ENCODE results near the gene ACTL10.
"Not testable (repeated sequence)": the region's sequence is repeated elsewhere in the genome, so short reads cannot be mapped to it uniquely, and the experiment has no call there.

The ACTL10 gene

GRCh38 chr20:33689973-33690372 lies 23.2 kb downstream of the ACTL10 start:
- TF ChIP-seq CTCF (IDR thresholded peaks at IDR 0.05; ENCODE audit: borderline replicate concordance, insufficient read depth, low read depth, low read length), result no peak
- no peak overlapping the region for H3K4me3 ChIP-seq (ENCODE audit: low read depth, low read length)

DNA sequence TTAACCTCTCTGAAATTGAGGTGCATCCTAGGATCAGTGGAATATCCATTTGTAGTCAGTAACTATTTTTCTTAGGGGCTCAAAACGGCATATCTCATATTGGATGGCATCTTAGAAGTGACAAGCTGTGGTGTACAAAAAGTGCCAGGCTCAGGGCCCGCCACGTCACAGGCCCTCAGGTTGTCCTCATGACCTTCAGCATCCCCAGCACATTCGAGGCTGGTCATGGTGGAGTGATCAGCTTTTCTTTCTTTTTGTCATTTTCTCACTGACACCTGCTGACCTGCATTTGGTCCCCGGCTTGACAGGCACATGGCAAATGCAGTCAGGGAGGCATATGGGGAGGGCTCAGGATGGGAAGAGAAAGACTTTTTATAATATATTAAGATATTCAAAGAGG lies 26.5 kb downstream of the ACTL10 start:
- TF ChIP-seq CTCF (IDR thresholded peaks at IDR 0.05; ENCODE audit: borderline replicate concordance, insufficient read depth, low read depth, low read length), result no peak
- H3K4me3 ChIP-seq (ENCODE audit: low read depth, low read length), result no peak overlapping the region

DNA sequence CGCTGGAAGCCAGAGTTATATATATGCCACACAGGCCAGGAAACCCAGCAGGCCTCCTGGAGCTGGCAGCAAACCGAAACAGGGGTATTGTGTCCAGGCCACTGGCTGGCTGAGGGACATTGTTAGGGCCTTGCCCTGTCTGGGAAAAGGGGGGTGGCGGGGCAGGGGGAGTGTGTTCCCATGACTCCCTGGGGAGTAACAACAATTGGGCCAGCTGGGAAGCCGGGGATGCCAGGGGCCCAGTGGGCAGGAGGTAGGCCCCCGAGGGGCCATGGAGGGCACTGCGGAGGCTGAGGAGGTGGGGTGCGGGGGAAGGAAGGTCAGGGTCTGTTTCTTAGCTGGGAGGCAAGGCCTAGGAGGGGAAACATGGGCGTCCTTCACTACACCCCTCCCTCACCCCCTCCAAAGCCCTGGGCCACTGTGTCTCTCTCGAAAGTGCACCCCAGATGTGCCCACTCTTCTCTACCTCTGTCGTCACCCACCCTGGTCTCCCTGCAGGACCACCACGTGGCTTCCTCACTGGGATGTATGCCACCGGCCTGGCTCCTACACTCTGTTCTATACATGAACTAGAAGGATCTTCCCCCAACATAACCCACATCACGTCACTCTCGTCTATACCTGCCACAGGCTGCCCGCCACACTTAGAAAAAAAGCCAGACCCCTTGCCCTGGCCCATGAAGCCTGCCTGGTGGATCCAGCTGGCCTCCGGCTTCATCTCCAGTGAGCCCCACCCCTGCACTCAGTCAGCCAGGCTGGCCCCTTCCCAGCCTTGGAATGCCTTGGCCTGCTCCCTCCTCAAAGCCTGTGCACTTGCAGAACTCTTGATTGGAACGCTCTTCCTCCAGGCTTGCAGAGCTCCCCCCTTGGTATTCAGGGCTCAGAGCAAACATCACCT lies 27.2 kb downstream of the ACTL10 start:
- TF ChIP-seq CTCF (IDR thresholded peaks at IDR 0.05; ENCODE audit: borderline replicate concordance, insufficient read depth, low read depth, low read length), result no peak

GRCh38 chr20:33694639-33695012 lies 27.9 kb downstream of the ACTL10 start:
- TF ChIP-seq CTCF (IDR thresholded peaks at IDR 0.05; ENCODE audit: borderline replicate concordance, insufficient read depth, low read depth, low read length), result no peak
- no peak overlapping the region for H3K4me3 ChIP-seq (ENCODE audit: low read depth, low read length)

More for the DNA sequence above, 27.2 kb downstream of the ACTL10 start:
- H3K4me3 ChIP-seq (ENCODE audit: low read depth, low read length), result no peak overlapping the region

DNA sequence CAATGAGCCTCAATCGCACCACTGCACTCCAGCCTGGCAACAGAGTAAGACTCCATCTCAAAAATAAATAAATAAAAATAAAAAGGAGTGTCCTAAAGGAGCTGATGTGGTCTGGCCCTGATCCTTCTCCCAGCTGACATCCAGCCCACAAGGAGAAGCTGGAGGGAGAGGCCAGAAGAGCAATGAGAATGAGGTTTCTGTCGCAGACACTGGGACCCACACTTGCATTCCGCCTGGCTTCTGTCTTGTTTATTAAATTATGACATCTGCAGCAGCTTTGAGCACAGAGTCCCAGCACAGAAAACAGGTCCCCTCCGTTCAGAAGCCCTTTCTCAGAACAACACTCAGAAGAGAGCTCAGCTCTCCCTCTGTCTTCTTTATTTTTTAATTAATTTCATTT lies 29.7 kb downstream of the ACTL10 start:
- H3K4me3 ChIP-seq (ENCODE audit: low read depth, low read length), result no peak overlapping the region
- no peak for TF ChIP-seq CTCF (IDR thresholded peaks at IDR 0.05; ENCODE audit: borderline replicate concordance, insufficient read depth, low read depth, low read length)

DNA sequence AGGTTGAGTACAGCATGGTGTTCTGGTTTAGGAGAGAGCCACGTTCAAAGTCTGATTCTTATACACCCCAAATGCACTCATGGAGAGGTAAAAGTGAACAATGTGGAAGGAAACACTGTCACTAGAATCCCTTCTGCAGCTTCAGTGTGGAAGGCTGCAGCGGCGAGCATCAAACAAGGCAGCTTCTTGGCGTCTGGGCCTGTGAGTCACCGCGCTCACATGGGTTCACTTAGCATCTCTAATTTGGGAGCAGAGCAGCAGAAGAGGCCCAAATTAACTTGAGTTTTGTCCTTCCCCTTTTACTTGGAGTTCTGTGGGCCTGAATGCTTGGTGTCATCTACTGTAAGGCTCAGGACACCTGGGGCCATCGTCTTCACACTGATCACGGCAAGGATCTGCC lies 30.4 kb downstream of the ACTL10 start:
- H3K4me3 ChIP-seq (ENCODE audit: low read depth, low read length), result no peak overlapping the region
- TF ChIP-seq CTCF (IDR thresholded peaks at IDR 0.05; ENCODE audit: borderline replicate concordance, insufficient read depth, low read depth, low read length), result no peak

DNA sequence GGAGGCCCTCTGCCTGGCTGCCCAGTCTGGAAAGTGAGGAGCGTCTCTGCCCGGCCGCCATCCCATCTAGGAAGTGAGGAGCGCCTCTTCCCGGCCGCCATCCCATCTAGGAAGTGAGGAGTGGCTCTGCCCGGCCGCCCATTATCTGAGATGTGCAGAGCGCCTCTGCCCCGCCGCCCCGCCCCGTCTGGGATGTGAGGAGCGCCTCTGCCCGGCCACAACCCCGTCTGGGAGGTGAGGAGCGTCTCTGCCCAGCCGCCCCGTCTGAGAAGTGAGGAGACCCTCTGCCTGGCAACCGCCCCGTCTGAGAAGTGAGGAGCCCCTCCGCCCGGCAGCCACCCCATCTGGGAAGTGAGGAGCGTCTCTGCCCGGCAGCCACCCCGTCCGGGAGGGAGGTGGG lies 32.2 kb downstream of the ACTL10 start:
- H3K4me3 ChIP-seq (ENCODE audit: low read depth, low read length), result not testable (repeated sequence)

GRCh38 chr20:33700696-33701441 lies 34.1 kb downstream of the ACTL10 start:
- H3K4me3 ChIP-seq (ENCODE audit: low read depth, low read length), result not testable (repeated sequence)
